Activated effector memory CD4-positive, alpha-beta T cell treated with anti-CD3 and anti-CD28 coated beads, Interleukin-2, amount 50 U/mL, for 16 hours (primary cell): ENCODE results near the gene CLPTM1L.

Source experiments
- DNase-seq: peaks from one replicate; pipeline ENCODE4 v3.0.0-alpha.2; 2020

Gene CLPTM1L

DNA sequence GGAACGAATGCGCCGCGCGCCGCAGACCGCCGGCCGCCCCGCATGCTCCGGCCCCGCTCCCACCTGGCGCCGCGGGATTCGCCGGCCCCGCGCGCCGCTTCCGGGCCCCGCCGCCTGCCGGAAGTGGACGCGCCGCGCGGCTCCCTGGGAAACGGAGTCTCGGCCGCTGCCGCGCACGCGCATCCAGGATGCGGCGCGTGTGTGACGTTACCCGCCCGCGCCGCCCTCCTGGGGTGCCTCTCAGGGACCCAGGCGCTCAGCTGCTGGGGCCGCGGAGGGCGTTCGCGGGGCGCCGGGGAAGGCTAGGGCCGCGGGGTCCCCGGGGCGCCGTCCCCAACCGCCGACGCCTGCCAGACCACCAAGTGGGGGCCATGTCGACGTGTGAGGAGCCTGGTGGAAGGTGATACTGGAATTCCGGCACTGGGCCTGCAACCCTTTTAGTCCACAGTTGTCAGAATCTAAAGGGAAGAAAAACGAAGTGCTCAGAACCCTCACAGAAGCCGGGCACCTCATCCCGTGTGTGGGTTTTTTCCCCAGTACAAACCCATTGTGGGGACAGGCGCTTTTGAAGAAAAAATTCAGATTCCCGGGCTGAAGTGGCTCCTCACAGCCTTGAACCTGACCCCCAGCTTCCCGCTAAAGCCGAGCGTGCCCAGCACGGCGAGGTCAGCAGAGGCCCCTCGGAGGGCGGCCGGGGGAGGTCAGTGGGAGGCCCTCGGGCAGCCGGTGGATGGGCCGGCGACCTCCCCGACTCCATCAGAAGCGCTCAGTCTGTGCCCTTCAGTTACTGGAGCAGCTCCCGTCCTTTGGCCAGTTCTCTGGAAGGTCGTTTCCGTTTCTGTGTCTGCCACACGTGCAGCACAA, at the start of gene CLPTM1L:
TSS of gene CLPTM1L (minus strand) at position 125 of the 864 bp plus-strand sequence. CDS start 258 bp downstream, outside the sequence.
- peak; percentile 96 for DNase-seq

DNA sequence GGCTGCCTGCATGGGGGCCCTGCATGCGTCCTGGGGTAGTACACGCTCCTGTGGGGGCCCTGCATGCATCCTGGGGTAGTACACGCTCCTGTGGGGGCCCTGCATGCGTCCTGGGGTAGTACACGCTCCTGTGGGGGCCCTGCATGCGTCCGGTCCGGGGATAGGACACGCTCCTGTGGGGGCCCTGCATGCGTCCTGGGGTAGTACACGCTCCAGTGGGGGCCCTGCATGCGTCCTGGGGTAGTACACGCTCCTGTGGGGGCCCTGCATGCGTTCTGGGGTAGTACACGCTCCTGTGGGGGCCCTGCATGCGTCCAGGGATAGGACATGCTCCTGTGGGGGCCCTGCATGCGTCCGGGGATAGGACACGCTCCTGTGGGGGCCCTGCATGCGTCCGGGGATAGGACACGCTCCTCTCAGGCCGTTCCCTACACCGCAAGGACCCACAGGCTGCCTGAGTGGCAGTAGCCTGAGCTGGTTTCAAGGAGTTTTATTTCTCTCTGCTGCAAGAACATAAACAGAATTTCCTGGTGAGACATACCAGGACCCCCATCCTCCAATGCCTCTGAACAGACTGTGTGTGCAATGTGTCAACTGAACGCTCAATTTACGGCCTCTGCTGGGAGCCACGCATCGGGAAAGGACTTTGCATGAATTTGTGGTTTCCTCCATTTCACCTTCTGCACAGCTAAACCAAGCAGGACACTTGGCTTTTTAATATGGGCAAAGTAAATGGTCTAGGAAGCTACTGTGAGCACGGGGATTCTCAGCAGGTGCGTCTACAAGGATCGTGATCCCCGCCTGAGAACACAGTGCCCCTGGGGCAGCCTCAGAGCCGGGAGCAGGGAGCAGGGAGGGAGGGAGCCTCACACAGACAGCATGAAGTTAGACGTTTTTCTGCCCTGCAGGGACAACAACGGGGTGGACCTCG, 48.9 kb upstream of the CLPTM1L start:
- no peak for DNase-seq

DNA sequence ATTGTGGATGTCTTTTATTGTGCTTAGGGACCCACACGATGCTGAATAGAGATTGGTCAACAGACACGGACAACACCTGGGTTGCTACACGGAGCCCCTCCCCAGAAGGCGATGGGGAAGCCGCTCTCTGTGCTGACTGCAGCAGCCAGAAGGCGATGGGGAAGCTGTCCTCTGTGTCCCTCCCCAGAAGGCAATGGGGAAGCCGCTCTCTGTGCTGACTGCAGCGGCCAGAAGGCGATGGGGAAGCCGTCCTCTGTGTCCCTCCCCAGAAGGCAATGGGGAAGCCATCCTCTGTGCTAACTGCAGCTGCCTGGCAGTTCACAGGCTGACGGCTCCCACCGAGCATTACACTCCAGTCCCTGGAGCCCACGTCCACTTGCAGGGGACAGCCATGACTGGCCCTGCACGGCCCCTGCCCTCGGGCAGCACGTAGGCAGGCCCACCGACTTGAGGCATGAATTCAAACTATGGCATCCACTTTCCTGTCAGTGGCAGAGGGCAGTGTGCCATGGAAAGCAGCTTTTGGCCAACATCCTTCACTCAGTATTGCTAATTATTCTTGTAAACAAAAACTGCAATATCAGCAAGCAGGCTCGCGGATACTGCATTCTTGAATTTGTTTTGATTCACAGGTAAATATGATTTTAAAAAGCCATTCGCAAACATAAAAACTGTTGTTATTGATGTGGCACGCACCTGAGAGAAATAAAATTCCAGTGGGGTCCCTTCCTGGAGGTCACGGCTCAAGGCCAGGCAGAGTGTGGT, 48.1 kb upstream of the CLPTM1L start:
- DNase-seq, result no peak

DNA sequence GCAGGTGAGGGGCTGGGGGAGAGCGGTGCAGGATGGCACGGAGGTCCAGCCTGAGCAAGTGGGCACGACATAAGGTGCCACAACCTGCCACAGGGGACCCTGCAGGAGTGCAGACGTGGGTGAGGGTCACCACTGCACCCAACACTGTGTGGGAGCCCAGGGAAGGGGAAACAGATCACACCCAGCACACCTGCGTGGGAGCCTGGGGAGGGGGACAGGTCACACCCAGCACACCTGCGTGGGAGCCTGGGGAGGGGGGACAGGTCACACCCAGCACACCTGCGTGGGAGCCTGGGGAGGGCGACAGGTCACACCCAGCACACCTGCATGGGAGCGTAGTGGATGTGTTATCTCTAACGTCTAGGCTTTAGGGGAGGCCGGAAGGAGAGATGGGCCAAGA, 47.4 kb upstream of the CLPTM1L start:
- DNase-seq, result no peak

- no peak for DNase-seq
These were observed 46.8 kb upstream of the CLPTM1L start for GRCh38 chr5:1391691-1392090.

GRCh38 chr5:1390861-1391600, 46.1 kb upstream of the CLPTM1L start:
- no peak for DNase-seq

GRCh38 chr5:1390333-1390732, 45.4 kb upstream of the CLPTM1L start:
- DNase-seq, result no peak

DNA sequence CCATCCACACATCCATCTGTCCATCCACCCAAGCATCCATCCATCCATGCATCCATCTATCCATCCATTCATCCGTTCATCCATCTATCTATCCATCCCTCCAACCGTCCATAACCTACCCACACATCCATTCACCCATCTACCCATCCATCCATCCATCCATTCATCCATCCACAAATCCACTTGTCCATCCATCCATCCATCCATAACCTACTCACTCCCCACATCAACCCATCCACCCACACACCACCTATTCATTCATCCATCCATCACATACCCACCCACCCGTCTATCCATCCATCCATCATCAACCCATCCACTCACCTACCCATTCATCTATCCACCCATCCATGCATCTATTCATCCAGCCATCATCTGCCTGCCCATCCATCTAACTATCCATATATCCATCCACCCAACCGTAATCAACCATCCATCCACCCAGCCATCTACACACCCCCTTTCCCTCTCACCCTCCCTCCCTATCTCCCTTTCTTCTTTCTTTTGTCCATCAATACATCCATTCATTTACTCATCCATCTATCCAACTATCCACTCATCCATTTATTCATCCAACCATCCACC, 43.6 kb upstream of the CLPTM1L start:
- DNase-seq, result no peak

DNA sequence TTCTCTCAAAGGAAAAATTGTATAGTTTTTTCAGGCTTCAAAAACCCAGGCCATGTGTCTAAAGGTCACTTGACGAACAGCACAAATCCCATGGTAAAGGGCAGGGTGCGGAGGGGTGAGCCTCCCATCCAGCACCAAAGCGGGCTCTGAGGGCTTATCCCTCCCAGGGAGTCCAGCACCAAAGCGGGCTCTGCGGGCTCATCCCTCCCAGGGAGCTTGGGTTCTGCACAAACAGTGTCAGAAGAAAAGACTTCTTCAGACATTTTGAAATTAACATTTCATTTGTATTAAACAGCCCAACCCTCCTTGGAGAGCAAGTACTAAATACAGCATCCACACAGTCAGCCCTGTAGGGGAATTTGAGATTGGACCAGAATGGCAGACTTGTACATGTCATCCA, 43.0 kb upstream of the CLPTM1L start:
- no peak for DNase-seq

- no peak for DNase-seq
These were observed 42.3 kb upstream of the CLPTM1L start for GRCh38 chr5:1387059-1387755.

- peak; percentile 87 for DNase-seq
These were observed 41.4 kb upstream of the CLPTM1L start for GRCh38 chr5:1386274-1386717.

DNA sequence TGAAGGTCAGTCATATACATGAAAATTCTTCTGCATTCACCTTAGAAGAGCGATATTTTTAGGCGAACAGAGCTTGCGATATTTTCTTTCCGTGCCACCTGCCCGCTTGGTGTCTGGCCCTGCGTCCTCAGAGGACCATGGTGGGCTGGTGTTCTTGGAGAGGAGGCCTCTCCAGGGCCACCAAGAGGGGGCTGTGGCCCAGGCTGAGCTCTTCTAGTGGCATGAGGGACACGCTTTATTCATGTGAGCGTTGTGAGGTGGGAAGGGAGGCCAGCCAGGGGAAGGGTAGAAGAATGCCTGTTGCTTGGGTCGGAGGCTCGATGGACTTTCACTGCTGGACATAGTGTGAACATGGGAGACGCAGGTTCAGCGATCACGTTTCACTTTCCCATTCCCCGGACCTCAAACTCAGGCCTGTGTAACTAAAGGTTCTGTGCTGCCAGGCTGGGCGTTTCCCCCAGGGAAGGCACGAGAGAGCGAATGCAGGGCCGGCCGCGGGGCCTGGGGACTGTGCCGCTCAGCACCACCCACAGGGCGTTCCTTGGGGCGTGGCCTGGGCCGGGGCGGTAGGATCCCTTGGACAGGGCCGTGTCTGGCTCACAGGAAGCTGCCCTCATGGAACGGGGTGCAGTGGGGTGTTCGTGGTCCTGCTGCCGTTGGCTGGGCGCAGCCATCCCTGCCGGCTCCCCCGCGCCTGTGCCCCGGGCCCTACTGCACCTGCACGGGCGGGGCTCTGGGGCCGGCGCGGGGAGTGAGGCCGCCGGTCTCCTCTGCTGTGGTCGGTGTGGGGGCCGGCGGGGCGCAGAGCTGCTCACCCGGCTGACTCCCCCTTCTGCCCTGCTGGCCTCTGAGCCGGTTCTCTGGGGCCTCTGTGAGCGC, 40.7 kb upstream of the CLPTM1L start:
- DNase-seq, result peak; percentile 94

GRCh38 chr5:1384521-1384920, 39.6 kb upstream of the CLPTM1L start:
- no peak for DNase-seq

GRCh38 chr5:1383886-1384401, 39.0 kb upstream of the CLPTM1L start:
- no peak for DNase-seq

- no peak for DNase-seq
These were observed 38.4 kb upstream of the CLPTM1L start for GRCh38 chr5:1383344-1383743.

- DNase-seq, result no peak
These were observed 37.4 kb upstream of the CLPTM1L start for GRCh38 chr5:1382248-1382700.

DNA sequence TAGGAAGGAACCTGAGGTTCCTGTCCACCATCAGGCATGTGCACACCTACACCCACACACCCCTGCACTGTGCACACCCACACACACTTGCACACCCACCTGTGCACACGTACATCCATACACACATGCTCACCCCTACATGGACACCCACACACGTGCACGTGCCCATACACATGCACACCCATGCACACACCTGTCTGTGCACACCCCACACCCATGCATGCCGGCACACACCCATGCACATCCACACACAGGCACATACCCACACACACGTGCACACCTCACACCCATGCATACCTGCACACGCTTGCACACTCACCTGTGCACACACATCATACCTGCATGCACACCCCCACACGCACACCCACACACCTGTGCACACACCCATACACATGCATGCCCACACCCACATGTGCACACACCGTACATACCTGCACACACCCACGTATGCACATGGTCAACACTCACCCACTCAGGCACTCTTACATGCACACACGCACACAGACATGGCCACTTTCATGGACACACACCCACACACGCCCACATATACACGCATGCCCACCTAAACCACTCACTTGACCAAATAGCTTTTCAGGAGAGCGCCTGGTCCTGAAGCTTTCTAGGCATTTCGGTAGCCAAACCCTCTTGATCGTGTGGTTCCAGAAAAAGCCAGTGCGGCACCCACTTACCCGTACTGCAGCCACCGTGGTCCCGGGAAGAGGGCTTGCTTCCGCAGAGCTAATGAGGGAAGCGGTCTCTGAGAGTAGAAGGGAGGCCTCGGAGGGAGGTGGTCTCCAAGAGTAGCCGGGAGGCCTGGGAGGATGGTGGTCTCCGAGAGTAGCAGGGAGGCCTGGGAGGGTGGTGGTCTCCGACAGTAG, 36.7 kb upstream of the CLPTM1L start:
- no peak for DNase-seq

GRCh38 chr5:1380910-1381309, 36.0 kb upstream of the CLPTM1L start:
- no peak for DNase-seq
